Fibroblast of skin of scalp (primary cell): ENCODE data around the gene RIMBP2.

Experiments
- DNase-seq: peaks from one replicate; pipeline ENCODE4 v3.0.0-alpha.2; 2013

The RIMBP2 gene

DNA sequence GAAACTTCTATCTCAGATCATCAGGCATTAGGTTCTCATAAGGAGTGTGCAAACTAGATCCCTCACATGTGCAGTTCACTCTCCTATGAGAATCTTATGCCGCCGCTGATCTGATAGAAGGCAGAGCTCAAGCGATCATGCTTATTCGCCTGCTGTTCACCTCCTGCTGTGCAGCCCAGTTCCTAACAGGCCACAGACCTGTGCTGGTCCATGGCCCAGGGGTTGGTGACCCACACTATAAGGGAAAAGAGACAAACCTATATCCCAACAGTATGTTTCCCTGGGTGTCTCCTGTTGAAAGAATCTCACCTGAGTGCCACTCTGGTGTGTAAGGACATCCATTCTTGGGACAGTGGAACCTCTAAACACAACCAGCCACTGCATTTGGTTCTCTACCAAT is 186.3 kb downstream of the RIMBP2 start:
- no peak for DNase-seq

DNA sequence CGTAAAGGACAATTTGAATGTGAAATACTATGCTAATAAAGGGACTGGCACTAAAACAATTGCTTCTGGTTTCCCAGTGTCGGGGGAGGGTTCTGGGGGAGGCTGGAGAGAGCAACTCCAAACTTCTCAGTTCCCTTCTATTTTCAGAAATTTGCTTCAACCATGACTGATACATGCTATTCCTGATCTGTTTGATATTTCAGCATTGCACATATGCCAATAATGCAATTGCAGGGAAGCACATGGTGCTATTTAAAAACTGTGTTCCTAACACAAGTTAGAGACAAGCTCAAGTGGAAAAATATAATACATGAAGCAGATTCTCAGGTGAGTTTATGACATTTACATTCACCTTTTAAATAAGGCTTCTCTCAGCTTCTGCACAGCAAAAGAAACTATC is 188.9 kb downstream of the RIMBP2 start:
- no peak for DNase-seq

DNA sequence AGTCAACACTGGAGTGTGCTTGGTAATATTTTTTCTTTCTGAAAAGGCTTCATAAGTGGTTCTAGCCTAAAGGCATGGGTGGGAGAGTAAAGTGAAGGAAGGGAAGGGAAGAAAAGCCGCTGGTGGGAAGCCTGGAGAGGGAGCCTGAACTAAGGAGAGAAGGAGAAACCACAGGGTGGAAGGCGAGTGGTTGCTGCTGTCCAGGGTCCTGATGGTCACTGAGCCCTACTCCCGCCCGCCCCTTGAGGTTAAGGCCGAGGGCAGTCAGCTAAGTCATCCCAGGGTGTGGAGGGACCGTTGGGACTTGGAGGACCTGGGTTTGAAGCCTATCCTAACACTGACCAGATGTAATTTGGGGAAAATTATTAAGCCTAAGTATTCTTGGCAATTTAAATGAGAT is 189.3 kb downstream of the RIMBP2 start:
- no peak for DNase-seq

DNA sequence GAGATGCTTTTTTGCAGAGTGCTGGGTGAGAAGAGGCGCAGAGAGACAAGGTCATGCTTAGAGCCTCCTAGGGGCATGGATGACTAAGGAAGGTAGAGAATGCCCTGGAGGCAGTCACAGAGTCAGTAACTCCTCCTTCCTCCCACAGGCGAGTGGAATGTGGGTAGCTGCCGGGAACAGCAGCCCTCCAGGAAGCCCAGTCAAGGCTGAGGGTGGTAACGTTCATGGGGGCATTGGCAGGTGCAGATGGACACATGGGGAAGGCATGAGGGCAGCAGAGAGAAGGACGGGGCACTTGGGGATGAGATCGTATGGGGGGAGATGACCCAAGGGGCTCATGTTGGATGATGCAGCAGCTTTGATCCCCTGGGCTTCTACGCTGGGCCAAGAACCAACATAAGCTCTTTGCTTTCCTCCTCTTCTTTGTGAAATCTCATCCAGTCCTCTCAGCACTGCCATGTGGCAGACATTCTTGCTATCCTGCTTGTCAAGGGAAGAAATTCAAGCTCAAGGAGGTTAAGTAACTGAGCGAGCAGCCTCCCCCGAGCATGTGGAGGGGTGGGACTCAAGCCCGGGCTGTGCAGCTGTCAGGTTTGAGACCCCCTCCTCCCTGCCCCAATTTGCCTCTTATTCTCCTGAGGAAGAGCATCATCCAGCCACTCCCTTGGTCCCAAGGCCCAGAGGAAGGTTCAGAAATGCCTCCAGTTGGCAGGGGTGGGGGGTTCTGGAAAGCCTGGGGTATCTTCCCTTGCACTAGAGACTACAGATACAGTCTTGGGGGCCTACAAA is 190.5 kb downstream of the RIMBP2 start:
- no peak for DNase-seq

DNA sequence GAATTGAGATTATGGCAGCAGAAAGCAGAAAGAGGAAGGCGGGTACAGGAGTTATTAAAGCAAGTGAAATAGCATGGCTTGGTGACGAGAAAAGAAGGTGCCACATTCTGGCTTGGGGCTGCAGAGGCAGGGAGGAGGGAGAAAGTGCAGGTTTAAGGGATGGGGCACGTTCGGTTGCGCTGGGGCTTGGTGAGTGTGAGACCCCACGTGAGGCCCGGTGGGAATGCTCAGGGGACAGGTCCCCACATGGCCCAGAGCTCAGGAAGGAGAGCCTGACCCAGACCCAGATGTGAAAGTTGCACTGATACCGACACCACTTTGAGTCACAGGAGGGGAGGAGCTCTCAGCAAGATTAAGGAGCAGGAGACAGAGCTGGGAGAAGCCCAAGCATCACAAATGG is 191.3 kb downstream of the RIMBP2 start:
- DNase-seq = no peak

DNA sequence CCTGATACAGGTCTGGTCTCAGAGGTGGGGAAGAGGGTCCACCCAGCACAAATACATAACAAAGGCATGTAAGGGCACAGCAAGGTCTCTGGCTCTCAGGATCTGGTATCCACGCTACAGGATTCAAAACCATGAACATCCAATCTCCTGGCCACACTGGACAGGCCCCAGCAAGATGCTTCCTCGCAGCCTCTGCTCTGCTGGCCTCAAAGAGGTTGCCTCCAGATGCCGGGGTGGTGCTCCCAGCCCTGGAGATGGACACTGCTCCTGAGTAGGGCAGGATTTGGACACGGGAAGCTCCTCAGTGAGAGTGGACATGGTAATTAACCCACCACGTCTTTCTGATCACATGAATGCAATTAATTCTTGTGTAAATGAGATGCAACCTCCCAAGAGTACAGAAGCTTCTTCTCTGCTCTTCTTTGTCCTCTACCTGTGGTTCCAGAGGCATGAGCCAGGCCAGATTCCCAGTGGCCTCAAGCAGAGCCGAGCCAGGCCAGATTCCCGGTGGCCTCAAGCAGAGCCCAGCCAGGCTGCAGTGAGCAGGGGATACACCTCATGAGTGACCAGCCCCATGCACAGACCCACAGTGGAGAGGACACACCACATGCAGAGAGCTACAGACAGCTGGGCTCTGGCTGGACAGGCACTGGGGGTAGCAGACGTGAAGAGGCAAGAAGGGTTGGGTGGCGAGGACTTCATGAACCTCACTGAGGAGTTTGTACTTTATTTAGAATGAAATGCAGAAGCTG is 192.1 kb downstream of the RIMBP2 start:
- no peak for DNase-seq

DNA sequence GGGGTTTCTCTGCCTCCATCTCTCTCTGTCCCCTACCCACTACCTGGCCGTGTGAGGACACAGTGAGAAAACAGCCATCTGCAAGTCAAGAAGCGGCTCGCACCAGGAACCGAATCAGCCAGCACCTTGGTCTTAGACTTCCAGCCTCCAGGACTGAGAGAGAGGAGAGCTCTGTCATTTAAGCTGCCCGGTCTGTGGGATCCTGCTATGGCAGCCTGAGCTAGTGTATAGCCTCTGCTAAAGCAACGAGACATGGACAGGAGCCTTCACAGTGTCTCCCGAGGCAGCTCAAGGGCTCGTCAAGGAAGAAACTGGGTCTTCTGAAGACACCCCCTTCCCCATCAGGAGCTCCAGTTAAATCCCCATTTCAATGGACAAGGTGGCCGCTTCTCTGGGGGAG is 192.9 kb downstream of the RIMBP2 start:
- DNase-seq = no peak

DNA sequence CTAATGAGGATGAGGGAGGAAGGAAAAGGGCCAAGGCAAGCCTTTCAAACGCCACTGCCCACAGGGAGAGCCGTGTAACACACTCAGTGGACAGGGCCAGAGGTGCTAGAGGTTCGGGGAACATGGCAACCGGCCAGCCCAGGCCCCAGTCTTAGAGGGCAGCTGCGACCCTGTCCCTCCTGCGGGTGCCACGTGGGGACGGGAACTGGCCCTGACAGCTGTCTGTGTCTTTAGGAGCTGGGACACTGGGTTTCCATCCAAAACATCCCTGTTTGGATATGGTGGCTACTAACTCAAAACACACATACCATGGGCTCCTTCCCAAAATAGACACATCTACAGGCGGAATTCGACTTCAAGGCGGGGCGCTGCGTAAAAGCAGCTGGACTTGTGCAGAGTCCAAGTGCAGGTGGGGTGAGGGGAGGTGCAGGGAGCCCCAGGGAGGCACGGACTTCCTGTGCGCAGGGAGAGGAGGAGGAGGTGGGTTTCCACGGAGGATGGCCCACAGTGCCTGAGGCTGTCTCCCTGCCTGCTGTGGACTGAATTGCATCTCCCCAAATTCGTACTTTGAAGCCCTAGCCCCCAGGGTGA is 193.8 kb downstream of the RIMBP2 start:
- DNase-seq = no peak

DNA sequence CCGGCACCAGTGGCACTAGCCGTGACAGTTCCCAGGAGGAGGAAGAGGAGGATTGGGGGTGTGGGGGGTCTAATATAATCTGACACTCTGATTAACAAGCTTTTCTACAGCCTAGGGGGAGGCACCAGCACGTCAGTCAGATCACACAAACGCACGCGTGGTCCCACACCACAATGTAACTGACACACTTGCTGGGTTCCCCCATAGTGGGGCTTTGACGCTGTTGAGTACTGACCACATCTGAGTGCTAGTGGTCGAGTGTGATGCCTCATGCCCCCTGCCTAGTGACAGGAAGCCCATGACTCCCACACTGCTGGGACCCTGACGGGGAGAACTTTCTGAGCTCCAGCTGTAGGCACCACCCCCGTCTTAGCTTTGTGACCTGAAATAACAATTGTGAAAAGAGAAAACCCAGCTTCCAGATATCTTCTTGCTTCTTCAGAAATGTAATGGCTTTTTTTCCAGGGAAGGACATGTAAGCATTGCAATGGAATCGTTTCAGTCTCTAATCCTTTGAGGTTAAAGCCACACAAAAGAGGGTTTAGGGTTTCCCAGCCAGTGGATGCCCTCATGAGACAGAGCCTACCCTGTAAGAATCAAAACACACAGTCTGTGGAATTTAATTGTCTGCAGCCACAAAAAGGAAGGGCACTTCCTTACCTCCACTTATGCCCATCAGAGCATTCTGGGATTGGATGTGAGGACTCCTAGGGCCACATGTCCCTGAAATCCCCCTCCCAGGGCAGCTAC is 194.5 kb downstream of the RIMBP2 start:
- DNase-seq = no peak

DNA sequence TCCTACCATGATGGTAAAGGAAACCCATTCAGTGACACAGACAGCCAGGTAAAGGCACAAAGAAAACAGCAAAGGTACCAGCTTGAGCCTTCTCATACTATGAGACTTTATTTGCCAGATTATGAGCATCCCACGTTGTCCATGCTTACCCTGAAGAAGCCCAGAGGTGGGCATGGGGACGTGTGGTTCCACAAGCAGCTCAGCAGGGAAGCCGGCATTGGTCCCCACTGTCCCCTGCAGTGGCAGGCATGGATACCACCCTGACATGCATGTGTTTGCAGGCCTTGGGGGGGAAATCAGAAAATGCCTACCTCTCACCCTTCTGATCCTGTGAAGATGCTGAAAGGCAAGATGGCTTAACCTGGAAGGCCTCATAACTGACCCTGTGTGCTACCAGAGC is 195.3 kb downstream of the RIMBP2 start:
- no peak for DNase-seq

DNA sequence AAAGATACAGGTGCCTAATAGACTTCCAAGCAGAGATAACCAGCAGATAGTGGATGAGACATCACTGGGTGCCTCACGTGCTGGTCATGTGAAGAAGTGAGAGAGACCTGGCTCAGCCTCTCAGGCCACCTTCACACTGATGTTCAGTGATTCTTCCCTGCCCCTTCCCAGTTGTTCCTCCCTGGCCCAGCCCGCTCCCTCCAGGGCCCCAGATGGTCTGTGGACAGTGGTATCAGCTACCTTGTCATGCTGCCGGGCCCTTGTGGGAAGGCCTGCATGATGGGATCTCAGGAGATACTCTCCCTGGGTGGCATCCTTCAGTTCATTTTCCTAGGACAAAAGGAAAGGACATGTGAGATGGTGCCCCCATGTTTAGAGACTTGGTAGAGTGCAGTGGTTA is 198.5 kb downstream of the RIMBP2 start:
- no peak for DNase-seq

DNA sequence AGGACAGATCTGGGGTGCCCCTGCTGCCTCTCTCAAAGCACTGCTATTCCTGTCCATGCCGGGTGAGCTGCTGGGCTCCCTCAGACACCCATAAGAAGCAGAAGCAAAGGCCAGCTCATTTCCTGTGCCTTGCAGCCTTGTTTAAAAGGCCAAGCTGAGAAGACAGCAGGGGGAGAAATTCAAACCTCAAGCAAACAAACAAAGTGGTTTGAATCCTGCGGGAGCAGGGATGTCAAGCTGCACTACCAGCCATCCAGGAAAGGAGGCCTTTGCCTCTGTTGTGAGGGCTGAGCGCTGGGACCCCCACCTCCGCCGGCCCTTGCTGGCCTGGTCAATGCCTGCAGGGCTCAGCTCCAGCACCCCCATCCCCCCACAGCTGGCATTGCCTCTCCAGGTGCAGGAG is 201.9 kb downstream of the RIMBP2 start:
- no peak for DNase-seq

DNA sequence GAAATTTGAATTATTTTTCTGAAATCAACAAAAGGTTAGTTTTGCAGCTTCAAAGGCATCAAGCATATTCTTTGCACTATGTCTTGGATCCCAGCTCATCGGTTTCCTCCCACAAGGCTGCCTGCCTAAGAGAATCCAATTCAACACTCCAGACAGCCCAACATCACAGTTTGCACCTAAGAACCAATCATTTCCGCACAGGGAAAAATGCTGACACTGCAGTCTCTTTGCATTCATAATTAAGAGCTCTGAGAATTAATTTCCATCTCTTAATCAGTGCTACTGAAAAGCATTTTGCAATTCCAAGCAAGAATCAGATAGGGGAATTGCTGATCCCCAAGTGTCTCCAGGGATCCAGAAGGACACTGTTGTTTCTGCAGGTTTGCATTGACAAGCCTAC is 202.5 kb downstream of the RIMBP2 start:
- DNase-seq = no peak

DNA sequence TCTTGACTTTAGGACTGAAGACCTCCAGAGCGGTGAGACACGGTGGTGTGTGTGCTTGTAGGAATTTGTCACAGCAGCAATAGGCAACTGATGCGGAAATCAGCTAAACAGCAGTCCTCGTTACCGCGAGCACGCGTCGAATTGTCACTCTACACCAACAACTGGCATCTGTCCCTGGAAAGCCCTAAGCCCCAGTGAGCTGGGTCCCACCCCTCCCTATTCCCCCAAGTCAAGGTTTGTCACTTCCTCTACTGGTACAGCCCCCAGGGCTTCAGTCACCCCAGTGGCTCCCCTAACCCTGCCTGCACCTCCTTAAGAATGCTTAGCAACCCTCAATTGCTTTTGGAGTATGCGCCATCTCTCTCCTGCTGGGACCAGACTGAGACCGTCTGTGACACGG is 204.8 kb downstream of the RIMBP2 start:
- no peak for DNase-seq

DNA sequence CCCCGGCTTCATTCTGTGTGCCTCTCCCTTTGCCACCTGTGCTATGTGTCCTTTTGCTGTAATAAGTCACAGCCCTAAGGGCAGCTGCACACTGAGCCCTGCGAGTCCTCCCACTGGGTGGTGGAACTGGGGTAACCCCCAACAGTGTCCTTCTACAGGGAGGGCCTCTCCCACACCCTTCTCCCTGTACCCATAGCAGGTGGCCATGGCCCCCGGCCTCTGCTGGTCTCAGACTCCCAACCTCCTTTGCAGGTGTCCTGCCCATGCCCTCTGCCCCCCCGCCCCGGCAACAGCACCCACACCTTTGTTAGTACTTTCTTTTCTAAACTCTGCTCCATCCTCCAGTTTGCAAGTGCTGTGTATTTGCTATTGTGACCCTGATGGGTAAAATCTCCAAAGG is 206.6 kb downstream of the RIMBP2 start:
- no peak for DNase-seq

DNA sequence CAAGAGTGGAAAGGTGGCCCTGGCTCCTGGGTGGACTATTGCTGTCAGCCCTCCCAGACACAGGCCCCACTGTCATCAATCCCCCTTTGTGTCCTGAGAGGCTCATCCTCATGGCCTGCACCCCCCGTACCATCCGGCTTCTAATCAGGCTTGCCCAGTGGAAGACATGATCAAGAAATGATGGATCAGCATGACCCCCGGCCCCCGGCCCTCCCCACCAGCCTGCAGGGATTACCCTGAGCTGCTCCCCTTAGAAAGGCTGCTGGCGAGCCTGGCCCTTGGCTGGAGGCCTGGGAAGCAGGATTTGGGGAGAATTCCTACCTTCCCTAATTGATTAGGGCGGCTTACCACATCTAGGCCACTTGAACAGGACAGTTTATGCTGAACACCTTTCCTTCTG is 207.3 kb downstream of the RIMBP2 start:
- no peak for DNase-seq

DNA sequence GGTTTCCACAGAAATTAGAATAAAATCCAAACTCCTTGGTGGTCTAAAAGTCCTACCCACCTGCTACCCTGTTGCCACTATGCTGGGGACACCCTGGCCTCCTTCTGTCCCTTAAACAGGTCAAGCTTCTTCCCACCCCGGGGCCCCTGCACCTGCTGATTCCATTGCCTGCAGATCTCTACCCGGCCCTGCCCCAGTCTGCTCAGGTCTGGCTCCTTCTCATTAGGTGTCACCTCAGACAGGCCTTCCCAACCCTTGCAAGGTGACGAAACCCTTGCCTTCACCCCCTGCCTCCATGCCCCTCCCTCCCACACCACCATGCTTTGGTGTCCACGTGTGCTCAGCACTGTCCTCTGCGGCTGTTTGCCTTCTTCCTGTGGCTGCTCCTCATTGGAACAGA is 207.8 kb downstream of the RIMBP2 start:
- no peak for DNase-seq

DNA sequence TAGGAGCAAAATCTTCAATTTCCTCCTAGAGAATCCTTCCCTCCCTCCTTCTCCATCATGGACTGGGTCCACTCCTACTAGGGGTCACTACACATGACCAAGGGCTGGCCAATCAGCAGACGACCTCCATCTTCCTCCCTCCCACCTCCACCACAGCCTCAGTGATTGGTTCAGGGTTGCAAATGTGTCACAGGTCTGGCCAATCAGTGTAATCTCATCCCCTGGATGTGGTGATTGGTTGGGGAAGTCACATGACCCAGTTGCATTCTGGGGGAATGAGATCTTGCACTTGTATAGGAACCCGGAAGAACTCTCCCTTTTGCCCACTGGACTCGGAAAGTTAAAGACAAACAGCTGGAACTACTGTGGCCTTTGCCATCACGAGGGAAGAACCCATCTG is 209.3 kb downstream of the RIMBP2 start:
- no peak for DNase-seq

DNA sequence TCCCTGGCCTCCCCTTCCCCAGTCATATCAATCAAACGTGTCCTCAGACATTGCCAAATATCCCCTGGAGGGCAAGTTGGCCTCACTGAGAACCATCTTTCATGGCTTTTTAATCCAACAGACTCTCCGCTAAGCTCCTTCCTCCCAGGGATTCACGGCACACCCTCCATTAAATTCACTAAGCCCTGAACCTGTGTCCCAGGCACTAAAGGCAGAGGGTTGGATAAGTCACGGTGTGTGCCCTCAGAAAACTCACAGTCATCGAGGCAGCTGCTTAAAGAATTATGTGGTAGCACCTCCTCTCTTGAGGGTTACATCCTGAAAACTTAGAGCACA is 211.3 kb downstream of the RIMBP2 start:
- DNase-seq = no peak

DNA sequence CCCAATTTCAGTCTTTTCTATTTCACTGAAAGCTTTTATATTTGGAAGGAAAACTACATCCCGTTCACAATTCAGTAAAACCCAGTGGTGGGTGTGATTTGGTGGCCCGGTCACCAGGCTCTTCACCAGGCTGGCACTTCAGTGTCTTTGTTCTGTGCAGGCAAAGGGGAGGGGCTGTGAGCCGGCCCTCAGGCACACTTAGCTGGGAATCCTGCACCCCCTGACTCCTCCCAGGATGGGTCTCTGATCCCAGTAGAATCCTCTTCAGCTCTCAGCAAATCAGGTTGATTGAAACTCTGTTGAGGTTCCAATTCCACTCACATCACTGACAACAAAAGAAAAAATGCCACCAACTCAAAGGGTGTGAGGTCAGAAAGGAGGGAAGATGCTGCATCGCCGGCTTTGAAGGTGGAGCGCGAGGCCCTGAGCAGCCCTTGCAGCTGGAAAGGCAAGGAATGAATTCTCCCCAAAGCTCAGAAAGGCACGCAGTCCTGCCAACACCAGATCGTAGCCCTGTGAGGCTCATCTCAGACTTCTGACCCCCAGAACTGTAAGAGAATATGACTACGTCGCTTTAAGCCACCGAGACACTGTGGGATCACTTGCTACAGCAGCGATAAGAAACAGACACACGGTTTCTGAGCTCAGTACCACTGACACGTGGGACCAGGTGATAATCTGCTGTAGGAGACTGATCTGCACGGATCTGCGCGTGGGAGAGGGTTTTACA is 211.8 kb downstream of the RIMBP2 start:
- DNase-seq = no peak

DNA sequence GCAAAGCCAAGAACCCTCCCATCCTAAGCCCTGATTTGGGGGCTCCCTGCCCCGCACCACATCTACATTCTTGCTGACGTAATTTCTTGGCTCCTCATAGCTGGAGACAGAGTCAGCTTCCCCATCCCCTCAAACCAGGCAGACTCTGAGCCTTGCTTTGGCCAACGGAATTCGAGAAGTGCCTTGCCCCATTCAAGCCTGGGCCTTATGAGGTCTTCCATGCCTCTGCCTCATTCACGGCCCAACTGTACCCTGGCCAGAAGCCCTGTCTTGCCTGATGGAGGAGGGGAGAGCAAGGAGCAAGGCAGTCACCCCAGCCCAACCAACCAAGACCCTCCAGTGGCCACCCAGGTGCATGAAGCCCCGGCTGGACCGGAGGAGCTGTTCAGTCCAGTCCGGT is 214.3 kb downstream of the RIMBP2 start:
- no peak for DNase-seq

DNA sequence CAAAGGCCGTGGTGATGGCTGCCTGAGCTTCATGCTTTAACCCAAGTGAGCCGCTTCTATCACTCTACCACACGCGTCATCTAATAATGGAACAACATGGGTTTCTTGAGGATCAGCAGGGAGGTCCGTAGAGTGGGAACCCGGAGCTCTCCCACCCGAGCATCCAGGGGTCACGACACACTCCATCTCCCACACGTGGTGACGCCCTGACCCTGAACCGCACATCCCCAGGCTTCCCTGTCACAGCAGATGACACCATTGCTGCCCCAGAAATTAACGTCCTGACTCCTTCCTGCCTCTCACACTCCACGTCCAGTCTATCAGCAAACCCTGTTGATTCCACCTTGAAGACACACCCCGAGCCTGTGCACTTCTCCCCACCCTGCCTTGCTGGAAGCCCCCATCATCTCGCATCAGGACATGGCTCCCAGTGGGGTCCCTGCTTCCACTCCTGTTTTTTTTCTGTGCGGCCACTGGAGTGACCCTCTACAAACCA is 215.2 kb downstream of the RIMBP2 start:
- DNase-seq = no peak

DNA sequence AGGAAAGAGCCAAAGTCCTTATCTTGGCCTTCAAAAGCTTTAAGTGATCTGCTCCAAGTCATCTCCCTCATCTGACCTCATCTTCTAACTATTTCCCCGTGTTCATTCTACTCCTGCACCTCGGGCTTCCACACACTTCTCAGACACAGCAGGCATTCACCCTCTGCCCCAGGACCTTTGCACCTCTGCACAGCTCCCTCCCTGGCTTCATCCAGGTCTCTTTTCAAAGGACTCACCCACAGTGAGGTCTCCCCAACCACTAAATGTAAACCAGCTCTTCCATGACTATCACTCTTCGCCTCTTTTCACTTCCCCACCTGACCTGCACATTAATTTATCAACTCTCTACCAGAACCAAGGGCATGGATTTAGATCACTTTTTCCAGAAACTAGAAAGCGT is 216.6 kb downstream of the RIMBP2 start:
- DNase-seq = no peak
